Activated CD4-positive, alpha-beta memory T cell treated with anti-CD3 and anti-CD28 coated beads for 36 hours (primary cell): ENCODE data around the gene CSF2. TPM values are rescaled to one million over a fixed set of nuclear protein-coding genes. Genes with fewer than 3 reads are reported as not detected.

ENCODE experiments used
- CTCF ChIA-PET: fragments of 350-600 bp; sonication (Branson Sonifier 250); formaldehyde crosslinking; loops from one replicate; lab custom pipeline; 2021; ENCODE audit warnings: antibody characterized with exemption, inconsistent platforms; lab: Charles Lee
- POLR2A ChIA-PET: fragments of 350-600 bp; sonication (Branson Sonifier 250); formaldehyde crosslinking; loops from one replicate; lab custom pipeline; 2021; ENCODE audit warnings: antibody characterized with exemption; lab: Charles Lee
- DNase-seq: peaks from one replicate; pipeline ENCODE4 v3.0.0-alpha.2; 2020
- H3K27ac Mint-ChIP-seq: one replicate; pipeline ENCODE4 v1.8.0; 2021; ENCODE audit warnings: mixed read lengths
- H3K27me3 Mint-ChIP-seq: one replicate; pipeline ENCODE4 v1.8.0; 2021; ENCODE audit warnings: mixed read lengths
- H3K36me3 Mint-ChIP-seq: one replicate; pipeline ENCODE4 v1.8.0; 2021; ENCODE audit warnings: mixed read lengths
- H3K4me1 Mint-ChIP-seq: one replicate; pipeline ENCODE4 v1.8.0; 2021; ENCODE audit warnings: low read depth, mixed read lengths
- H3K4me3 Mint-ChIP-seq: one replicate; pipeline ENCODE4 v1.8.0; 2021; ENCODE audit warnings: mild to moderate bottlenecking, mixed read lengths
- H3K9me3 Mint-ChIP-seq: one replicate; pipeline ENCODE4 v1.8.0; 2021; ENCODE audit warnings: mixed read lengths
- intact Hi-C: fragments of 100-400 bp; cut with micrococcal nuclease; formaldehyde crosslinking; loops from one replicate; pipeline ENCODE4 v1.15.1; 2023
- total RNA-seq, 2 experiments: library from RNA; stranded (reverse); gene quantifications; one replicate each; pipeline ENCODE4 v1.2.3, GENCODE V29; 2021

CSF2 gene
- total RNA-seq, 2 experiments from 2014 or later, result 125 to 128 TPM

DNA sequence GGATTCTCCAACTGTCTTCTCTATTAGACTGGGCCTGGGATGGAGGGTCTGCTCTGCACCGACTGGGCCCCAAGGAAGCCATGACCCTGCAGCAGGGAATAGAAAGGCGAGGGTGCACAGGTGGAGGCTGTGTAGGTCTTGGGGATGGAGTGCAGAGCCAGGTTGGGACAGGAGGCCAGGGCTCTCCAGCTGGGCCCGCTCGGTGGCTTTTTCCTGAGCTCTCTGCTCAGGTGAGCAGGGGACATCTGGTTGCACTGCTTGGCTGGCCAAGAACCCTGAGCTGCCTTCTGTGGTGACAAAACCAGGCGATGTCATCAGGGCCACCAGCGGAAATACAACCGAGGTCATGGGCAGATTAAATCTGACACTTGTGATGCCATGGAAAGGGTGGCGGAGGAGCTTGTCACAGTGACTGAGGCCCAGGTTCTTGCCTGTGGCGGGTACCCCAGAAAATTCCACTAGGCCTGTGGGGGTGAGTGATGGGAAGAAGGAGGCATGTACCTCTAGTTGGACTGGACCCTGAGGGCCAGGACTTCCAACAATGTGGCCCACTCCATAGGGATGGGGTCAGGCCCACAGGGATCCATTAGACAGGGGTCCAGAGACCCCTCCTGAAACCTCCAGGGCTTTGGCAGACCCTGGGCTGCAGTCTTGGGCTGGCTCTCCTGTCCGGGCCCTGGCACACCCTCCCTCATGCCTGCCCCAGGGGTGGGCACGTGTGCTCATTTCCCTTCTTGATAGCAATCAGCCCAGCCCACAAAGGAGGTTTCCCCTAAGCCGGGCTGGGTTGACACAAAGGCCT lies 17.6 kb upstream of the CSF2 start:
- H3K4me1 Mint-ChIP-seq, result peaks cover 41% of the 10 kb centered on the region
- H3K4me3 Mint-ChIP-seq, result no peak overlapping the region
- ChIA-PET CTCF (interaction anchor here (0.6 to 4.4 kb wide), 7 partner anchors 8 to 467 kb away, joined by 3 to 35 read pairs (median 4); no protein-coding TSS in a partner anchor), POLR2A (no interaction called here)
- no peaks in the 10 kb centered on the region for H3K9me3 Mint-ChIP-seq
- peak overlapping the region; percentile 67 for H3K27ac Mint-ChIP-seq
- peak; percentile 72 for DNase-seq
- H3K36me3 Mint-ChIP-seq, result no peaks in the 10 kb centered on the region
- intact Hi-C loops, result loop anchor here (1.0 kb wide), 1 partner anchor 36 kb away; no protein-coding TSS in a partner anchor
- H3K27me3 Mint-ChIP-seq, result no peaks in the 10 kb centered on the region

DNA sequence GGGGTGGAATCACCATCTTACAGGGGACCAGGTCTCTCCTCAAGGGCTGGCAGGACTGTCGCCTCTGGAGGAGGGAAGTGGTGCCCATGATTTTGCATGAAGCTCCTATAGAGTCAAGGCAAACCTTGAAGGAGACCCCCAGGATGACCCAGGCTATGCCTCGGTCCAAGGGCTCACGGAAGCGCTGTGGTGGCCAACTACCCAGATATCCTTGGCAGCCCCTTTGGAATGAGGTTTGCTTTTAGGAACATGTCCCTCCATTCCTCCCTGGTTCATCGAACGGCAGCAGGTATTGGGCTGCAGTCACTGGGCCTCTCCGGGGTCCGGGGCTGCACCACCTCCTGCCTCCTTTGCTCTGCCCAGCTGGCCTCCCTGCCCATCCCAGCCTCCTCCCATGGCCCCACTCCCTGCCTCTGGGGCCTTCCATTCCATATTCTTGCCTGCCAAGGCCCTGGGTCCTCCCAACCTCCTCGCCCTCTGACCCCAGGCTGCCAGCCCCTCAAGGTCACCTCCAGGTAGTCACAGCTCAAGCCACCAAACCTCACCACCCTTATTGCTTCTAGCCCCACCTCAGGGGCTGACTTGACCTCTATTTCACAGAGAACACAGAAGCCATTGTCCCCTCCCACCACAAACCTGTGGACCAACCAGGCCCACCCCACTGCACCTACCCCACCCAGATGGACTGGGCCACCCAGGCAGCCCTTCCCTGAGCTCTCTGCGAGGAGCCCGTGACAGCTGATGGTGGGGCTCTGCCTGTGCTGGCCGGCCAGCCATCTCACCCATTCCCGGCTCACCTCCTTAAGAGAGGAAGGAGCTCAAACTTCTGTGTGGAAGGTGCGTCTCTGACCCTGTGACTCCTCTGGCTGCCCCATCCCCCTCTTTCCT lies 16.7 kb upstream of the CSF2 start:
- peaks cover 41% of the 10 kb centered on the region for H3K4me1 Mint-ChIP-seq
- H3K27me3 Mint-ChIP-seq, result no peaks in the 10 kb centered on the region
- H3K4me3 Mint-ChIP-seq, result no peak overlapping the region
- ChIA-PET CTCF (interaction anchor here (1.0 to 4.4 kb wide), 5 partner anchors 7 to 467 kb away, joined by 4 to 35 read pairs (median 6); no protein-coding TSS in a partner anchor), POLR2A (no interaction called here)
- no peaks in the 10 kb centered on the region for H3K36me3 Mint-ChIP-seq
- H3K27ac Mint-ChIP-seq, result no peak overlapping the region
- no peaks in the 10 kb centered on the region for H3K9me3 Mint-ChIP-seq
- DNase-seq, result no peak
- intact Hi-C loops, result loop anchor here (1.0 kb wide), 1 partner anchor 37 kb away; no protein-coding TSS in a partner anchor

DNA sequence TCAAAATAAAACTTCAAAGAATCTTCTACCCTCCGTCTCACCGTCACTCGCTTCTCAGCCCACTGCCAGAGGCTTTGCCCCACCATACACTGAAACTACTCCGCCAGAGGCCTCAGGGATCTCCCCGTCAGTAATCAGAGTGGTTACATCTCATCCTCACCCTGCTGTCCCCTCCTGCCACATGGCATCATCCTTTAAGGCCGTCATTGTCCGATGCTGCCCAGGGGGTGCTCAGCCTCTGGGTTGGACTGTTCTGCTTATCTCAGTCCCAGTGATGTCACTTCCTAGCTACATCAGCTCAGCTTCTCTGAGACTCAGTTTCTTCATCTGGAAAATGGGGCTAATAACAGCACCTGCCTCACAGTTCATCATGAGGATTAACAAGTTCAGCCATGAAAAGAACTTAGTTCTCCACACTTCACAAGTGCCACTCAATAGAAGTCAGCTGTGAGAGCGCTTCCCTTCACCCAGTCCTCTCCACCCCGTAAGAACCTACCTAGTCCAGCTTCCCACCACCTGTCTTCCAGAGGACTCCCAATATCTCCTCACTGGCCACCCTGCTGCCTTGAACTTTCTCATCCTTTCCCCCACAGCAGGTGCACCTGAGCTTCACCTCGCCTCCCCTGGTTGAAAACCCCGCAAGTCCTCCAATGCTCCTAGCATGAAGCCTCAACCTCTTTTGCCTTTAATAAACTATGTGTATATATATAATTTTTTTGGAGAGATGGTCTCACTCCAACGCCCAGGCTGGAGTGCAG lies 15.9 kb upstream of the CSF2 start:
- Mint-ChIP-seq H3K9me3 (no peaks in the 10 kb centered on the region), H3K27ac (no peak overlapping the region), H3K4me3 (no peak overlapping the region), H3K27me3 (no peaks in the 10 kb centered on the region), H3K4me1 (peaks cover 41% of the 10 kb centered on the region), H3K36me3 (no peaks in the 10 kb centered on the region)
- POLR2A ChIA-PET, result interaction anchor here (0.9 kb wide), 1 partner anchor 45 kb away, joined by 3 read pairs; no protein-coding TSS in a partner anchor
- CTCF ChIA-PET, result interaction anchor here (0.9 to 1.6 kb wide), 2 partner anchors 50 to 468 kb away, joined by 3 to 6 read pairs; no protein-coding TSS in a partner anchor
- intact Hi-C loops, result no loop called here
- DNase-seq, result no peak

DNA sequence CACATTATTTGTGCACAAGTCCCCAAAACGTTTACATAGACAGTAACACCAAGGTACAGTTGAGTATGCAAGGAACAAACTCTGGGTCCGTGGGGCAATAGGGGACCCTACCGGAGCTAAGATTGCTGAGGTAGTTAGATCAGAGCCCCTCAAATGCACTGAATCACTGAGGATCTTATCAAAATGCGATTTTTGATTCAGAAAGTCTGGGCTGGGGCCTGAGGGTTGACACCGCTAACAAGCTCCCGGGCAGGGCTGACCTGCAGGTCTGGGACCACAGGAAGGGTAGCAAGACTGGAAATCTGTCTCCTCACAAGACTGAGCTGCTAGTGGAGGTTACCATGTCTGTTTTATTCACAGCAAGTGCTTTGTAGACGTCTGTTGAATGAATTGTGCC lies 14.9 kb upstream of the CSF2 start:
- CTCF ChIA-PET, result interaction anchor here (0.8 to 1.6 kb wide), 3 partner anchors 12 to 469 kb away, joined by 3 to 6 read pairs (median 3); no protein-coding TSS in a partner anchor
- Mint-ChIP-seq H3K36me3 (no peaks in the 10 kb centered on the region), H3K4me1 (peaks cover 48% of the 10 kb centered on the region), H3K4me3 (no peak overlapping the region), H3K9me3 (no peaks in the 10 kb centered on the region), H3K27me3 (no peaks in the 10 kb centered on the region), H3K27ac (no peak overlapping the region)
- DNase-seq, result no peak
- intact Hi-C loops, result no loop called here
- POLR2A ChIA-PET, result interaction anchor here (0.9 kb wide), 1 partner anchor 44 kb away, joined by 3 read pairs; no protein-coding TSS in a partner anchor

DNA sequence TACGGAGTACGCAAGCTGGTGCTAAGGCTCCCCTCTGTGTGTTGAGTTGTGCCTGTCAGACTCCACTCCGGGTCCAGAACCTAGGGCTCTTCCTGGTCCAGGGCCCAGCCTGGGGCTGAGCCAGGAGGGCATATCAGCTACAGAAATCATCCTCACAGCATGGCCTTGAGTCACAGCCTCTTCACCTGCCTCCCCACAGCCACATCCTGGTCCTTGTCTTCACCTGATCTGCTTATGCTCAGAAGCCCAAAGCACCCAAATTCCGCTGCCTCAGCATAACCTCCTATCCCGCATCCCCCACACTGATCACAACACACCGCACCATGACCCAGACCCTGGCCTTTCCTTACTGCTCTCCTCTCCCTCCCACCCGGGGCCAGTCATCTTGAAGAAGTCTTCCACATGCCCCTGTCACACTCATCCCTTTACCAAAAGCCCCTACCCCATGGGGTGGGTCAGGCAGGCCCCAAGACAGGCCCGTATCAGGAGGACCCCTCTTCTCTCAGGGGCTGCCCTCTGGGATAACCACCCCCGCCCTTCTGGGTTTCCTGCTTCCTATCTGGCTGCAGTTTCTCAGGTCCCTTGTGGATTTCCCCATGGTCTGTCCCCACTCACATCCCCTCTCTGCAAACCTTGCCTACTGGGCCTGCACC lies 14.4 kb upstream of the CSF2 start:
- H3K4me1 Mint-ChIP-seq, result peaks cover 53% of the 10 kb centered on the region
- H3K4me3 Mint-ChIP-seq, result no peak overlapping the region
- H3K9me3 Mint-ChIP-seq, result no peaks in the 10 kb centered on the region
- peak; percentile 57 for DNase-seq
- no peaks in the 10 kb centered on the region for H3K27me3 Mint-ChIP-seq
- POLR2A ChIA-PET, result no interaction called here
- CTCF ChIA-PET, result interaction anchor here (0.8 kb wide), 1 partner anchor 12 kb away, joined by 3 read pairs; no protein-coding TSS in a partner anchor
- intact Hi-C loops, result no loop called here
- H3K36me3 Mint-ChIP-seq, result no peaks in the 10 kb centered on the region
- peak overlapping the region; percentile 6 for H3K27ac Mint-ChIP-seq

DNA sequence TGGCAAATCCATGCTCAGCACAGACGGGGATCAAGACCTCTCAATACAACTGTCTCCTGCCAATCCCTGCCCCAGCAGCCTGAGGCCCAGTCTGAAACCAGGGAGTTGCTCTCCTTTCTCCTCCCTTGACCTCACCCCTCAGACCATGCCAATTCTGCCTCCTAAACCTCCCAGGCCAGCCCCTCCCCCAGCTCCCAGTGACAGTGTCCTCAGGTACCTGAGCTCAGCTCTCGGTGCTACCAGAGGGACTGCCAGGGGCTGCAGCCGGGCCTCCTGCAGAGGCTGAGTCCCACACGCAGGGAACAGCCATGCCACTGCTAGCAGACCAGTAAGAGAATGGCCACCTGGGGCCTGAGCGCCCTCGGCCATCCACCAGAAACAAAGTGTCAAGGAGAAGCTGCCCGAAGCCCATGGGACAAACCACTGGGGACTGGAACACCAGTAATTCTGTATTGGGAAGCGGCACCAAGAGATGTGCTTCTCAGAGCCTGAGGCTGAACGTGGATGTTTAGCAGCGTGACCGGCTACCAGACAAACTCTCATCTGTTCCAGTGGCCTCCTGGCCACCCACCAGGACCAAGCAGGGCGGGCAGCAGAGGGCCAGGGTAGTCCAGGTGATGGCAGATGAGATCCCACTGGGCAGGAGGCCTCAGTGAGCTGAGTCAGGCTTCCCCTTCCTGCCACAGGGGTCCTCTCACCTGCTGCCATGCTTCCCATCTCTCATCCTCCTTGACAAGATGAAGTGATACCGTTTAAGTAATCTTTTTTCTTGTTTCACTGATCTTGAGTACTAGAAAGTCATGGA lies 13.7 kb upstream of the CSF2 start:
- no peak for DNase-seq
- no peak overlapping the region for H3K4me3 Mint-ChIP-seq
- H3K27me3 Mint-ChIP-seq, result no peaks in the 10 kb centered on the region
- H3K36me3 Mint-ChIP-seq, result no peaks in the 10 kb centered on the region
- H3K9me3 Mint-ChIP-seq, result no peaks in the 10 kb centered on the region
- peaks cover 51% of the 10 kb centered on the region for H3K4me1 Mint-ChIP-seq
- intact Hi-C loops, result loop anchor here (5.0 kb wide), 2 partner anchors 53 to 263 kb away; partner anchors contain the start of gene FNIP1
- ChIA-PET POLR2A (no interaction called here), CTCF (no interaction called here)
- no peak overlapping the region for H3K27ac Mint-ChIP-seq

DNA sequence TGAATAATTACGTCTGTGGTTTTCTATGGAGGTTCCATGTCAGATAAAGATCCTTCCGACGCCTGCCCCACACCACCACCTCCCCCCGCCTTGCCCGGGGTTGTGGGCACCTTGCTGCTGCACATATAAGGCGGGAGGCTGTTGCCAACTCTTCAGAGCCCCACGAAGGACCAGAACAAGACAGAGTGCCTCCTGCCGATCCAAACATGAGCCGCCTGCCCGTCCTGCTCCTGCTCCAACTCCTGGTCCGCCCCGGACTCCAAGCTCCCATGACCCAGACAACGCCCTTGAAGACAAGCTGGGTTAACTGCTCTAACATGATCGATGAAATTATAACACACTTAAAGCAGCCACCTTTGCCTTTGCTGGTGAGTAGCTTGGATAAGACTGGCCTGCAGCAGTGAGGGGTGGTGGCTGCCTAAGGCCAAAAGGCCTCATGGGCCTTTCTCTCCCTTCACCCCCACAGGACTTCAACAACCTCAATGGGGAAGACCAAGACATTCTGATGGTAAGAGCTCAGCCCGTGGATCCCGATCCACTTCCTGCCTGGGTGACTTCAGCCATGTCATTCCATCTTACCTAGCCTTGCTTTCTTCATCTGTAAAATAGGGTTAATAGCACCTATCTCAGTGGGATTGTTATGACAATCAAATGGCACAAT lies 13.0 kb upstream of the CSF2 start, which contains the start of gene IL3:
Gene IL3 (plus strand): TSS at position 155 of the 661 bp plus-strand sequence. CDS start 52 bp downstream, at position 207.
- CTCF ChIA-PET, result interaction anchor here (0.9 to 1.6 kb wide), 5 partner anchors 41 to 120 kb away, joined by 3 to 4 read pairs (median 3); partner anchors contain the start of gene ACSL6
- H3K4me3 Mint-ChIP-seq, result no peak within 1 kb of the TSS

DNA sequence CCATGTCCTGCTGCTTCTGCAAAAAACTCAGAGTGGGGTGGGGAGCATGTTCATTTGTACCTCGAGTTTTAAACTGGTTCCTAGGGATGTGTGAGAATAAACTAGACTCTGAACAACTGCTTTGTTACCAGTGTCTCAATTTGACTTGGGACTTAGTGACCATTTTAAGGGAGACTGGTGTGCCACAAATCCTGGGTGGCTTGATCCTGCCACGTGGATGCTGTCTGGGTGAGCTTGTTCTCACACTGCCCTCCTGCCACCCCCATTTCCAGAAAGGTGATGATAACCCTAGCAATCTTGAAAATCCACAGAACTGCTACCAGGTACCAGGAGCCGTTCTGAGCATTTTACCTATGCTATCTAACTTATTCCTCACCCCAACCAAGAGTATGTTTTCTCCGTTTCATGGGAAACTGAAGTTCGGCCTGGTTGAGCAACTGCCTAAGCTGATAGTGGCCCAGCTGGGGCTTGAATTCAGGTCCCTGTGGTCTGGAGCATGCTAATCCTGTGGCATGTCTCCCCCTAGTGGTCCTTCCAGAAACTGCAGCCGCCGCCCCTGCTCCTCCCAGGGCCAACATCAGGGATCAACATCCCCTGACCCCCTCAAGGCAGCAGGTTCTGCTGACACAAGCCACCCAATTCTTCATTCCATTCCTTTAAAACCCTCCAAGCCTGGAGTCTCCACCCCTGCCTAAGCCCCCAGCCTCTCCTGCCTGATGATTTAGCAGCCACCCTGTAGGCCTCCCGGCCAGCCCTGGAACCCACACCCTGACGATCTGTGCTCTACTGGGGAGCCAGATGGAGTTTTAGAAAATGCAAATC lies 10.3 kb upstream of the CSF2 start:
- ChIA-PET CTCF (interaction anchor here (0.5 to 4.9 kb wide), 56 partner anchors 9 to 540 kb away, joined by 3 to 35 read pairs (median 4); partner anchors contain the start of genes ACSL6 and CSF2), POLR2A (no interaction called here)
- Mint-ChIP-seq H3K27ac (peak overlapping the region; percentile 38), H3K27me3 (no peaks in the 10 kb centered on the region), H3K9me3 (no peaks in the 10 kb centered on the region), H3K36me3 (no peaks in the 10 kb centered on the region), H3K4me3 (no peak overlapping the region), H3K4me1 (peaks cover 32% of the 10 kb centered on the region)
- peak; percentile 88 for DNase-seq
- intact Hi-C loops, result loop anchor here (1.0 to 5.0 kb wide), 5 partner anchors 43 to 474 kb away; partner anchors contain the start of gene FNIP1

More for the DNA sequence above, 13.0 kb upstream of the CSF2 start, which contains the start of gene IL3:
- intact Hi-C loops, result loop anchor here (5.0 kb wide), 2 partner anchors 53 to 263 kb away; partner anchors contain the start of gene FNIP1
- H3K4me1 Mint-ChIP-seq, result peaks cover 51% of the 10 kb centered on the region
- H3K9me3 Mint-ChIP-seq, result no peaks in the 10 kb centered on the region
- no peaks in the 10 kb centered on the region for H3K36me3 Mint-ChIP-seq
- DNase-seq, result no peak
- no peaks in the 10 kb centered on the region for H3K27me3 Mint-ChIP-seq
- no peak within 1 kb of the TSS for H3K27ac Mint-ChIP-seq
- POLR2A ChIA-PET, result interaction anchor here (0.6 kb wide), 1 partner anchor 234 kb away, joined by 3 read pairs; the partner anchor contains the start of gene SLC22A4

DNA sequence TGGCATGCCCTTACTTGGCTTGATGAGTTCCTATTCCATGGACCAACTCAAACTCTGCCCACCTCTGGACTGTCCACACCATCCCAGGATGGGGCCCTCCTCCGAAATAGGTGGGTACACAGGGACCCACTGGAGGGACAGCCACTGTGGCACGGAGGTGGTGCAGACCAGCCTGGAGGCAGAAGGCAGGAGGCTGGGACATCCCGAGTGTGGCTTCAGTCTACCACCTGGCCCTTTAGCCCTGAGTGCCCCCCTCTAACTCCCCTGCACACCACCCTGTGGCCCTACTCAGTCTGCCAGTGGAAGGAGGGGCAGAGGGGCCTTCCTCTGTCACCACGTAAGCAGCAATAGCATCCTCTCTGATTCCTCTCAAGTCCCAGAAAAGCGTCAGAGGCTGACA lies 9.4 kb upstream of the CSF2 start:
- intact Hi-C loops, result loop anchor here (1.0 to 5.0 kb wide), 7 partner anchors 57 to 437 kb away; partner anchors contain the start of gene FNIP1
- Mint-ChIP-seq H3K27ac (no peak overlapping the region), H3K27me3 (no peaks in the 10 kb centered on the region), H3K4me3 (no peak overlapping the region), H3K9me3 (no peaks in the 10 kb centered on the region), H3K4me1 (peaks cover 29% of the 10 kb centered on the region), H3K36me3 (no peaks in the 10 kb centered on the region)
- ChIA-PET CTCF (interaction anchor here (0.6 to 4.9 kb wide), 27 partner anchors 10 to 475 kb away, joined by 3 to 35 read pairs (median 6); partner anchors contain the start of genes SLC22A4 and SLC22A5), POLR2A (no interaction called here)
- peak; percentile 7 for DNase-seq
